GM12873 (cell line): Measurements from ENCODE around the gene SPRING1.
A peak's percentile ranks its signal among the peaks of the same experiment; 100 is the strongest.

ENCODE experiments used
- TF ChIP-seq, protein P1 (sequence below): IDR thresholded peaks from 2 replicates; pipeline ENCODE4 v1.5.1; 2012; ENCODE audit warnings: low read depth, mild to moderate bottlenecking, moderate library complexity, low read length, control low read depth; ENCODE audit not compliant: insufficient read depth; ENCODE audit errors: missing control alignments

SPRING1 gene, protein sequence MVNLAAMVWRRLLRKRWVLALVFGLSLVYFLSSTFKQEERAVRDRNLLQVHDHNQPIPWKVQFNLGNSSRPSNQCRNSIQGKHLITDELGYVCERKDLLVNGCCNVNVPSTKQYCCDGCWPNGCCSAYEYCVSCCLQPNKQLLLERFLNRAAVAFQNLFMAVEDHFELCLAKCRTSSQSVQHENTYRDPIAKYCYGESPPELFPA

DNA sequence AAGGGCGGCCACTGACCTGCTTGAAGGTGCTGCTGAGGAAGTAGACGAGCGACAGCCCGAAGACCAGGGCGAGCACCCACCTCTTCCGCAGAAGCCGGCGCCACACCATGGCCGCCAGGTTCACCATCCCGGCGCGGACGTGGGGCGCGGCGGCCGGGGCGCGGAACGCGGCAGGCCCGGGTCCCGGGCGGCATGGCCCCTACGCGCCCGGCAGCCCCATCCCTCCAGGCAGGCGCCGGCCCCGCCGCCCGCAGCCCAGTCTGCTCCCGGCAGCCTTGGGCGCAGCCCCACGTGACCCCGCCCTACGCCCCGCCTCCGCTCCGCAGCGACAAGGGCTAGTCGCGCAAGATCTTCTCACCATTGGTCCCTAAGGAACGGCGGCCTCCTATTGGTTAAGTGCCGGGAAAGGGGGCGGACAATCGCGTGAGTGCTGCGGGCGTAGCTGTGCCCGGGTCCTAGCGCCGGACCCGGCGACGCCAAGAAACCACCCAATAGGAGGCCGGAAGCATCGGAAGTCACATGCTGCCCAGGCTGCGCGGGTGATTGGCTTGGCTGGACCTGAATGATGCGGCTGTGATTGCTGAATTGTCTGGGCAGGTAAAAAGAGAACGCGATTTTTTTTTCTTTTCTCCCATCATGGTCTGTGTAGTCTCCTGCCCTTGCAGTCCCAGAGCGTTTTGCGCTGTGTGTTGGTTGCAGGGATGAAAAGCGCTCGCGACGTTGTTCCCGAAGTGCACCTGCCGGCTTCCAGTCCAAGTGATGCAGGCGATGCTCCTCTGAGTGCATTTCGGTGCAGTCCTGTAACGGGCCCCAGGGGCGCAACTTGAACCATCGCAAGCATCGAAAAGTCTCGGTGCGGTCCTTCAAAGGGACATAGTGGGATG, at the start of gene SPRING1, which contains the start of gene RNFT2:
SPRING1 (minus strand) TSS at position 296 of the 884 bp plus-strand sequence; CDS start at position 127, 169 bp downstream.
RNFT2 (plus strand) TSS at position 542 of the 884 bp plus-strand sequence. CDS start 2,183 bp downstream, outside the sequence.
- TF ChIP-seq, protein P1, sequence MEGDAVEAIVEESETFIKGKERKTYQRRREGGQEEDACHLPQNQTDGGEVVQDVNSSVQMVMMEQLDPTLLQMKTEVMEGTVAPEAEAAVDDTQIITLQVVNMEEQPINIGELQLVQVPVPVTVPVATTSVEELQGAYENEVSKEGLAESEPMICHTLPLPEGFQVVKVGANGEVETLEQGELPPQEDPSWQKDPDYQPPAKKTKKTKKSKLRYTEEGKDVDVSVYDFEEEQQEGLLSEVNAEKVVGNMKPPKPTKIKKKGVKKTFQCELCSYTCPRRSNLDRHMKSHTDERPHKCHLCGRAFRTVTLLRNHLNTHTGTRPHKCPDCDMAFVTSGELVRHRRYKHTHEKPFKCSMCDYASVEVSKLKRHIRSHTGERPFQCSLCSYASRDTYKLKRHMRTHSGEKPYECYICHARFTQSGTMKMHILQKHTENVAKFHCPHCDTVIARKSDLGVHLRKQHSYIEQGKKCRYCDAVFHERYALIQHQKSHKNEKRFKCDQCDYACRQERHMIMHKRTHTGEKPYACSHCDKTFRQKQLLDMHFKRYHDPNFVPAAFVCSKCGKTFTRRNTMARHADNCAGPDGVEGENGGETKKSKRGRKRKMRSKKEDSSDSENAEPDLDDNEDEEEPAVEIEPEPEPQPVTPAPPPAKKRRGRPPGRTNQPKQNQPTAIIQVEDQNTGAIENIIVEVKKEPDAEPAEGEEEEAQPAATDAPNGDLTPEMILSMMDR: peak; percentile 43

DNA sequence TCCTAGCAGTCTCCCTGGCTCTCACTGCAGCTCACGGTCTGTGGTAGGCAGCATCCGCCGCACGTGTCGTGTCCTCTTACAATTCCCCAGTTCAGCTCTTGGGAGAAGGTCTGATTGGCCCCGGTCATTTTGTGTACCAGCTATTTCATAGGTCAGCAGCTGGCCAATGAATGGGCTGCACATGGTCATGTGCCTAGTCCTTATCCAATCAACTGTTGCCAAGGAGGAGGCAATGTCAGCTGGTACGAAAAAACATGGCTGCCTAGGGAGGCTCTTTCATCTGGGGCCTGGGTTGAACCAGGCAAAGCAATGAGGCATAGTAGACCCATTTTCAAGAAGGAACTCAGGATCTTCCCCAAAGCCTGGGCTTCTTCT, 46.4 kb upstream of the SPRING1 start:
- TF ChIP-seq, protein P1: no peak

DNA sequence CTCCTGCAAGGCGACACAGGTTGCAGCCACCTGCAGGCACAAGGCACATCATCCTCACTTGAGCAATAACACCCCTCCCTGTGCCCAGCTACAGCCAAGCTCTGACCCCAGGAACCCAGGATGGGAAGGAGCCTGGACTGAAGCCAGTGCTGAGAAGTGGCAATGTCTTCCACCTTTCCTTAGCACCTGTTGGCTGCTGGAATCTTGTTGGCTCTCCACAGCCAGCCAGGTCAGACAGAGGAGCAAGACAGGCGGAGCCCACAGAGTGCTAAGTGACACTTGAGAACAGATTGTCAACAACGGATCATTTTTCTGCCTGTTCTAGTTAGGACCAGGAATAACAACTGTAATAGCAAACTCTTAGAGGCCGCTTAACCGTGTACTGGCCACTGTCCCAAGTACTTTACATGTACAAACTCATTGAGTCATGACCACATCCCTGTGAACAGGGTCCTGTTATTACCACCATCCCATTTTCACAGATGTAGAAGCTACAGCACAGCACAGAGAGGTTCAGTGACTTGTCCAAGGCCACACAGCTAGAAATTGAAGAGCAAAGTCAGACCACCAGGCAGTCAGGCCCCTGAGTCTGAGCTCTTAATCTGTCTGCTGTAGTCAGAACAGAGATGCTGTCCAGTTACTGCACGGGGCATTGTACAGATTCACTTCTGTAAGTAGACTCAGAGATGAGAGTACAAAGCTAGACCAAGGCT, 45.8 kb upstream of the SPRING1 start:
- TF ChIP-seq, protein P1: no peak

DNA sequence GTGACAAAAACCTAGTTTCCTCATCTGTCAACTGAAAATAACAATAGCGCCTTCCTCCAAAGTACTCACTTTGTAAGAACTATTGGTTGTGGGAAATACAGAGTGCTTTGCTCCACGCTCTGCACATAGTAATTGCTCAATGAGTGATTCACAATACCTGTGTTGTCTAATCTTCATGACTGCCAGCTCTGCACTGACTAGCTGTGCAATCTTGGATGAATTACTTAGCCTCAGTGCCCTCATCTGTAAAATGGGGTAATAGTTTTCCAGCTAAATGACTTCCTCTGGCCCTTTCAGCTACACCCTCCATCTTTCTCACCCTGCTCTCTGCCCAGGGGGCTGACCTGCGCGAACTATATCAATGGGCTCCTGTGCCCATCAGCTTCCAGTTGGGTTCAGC, 43.1 kb upstream of the SPRING1 start:
- TF ChIP-seq, protein P1: no peak

DNA sequence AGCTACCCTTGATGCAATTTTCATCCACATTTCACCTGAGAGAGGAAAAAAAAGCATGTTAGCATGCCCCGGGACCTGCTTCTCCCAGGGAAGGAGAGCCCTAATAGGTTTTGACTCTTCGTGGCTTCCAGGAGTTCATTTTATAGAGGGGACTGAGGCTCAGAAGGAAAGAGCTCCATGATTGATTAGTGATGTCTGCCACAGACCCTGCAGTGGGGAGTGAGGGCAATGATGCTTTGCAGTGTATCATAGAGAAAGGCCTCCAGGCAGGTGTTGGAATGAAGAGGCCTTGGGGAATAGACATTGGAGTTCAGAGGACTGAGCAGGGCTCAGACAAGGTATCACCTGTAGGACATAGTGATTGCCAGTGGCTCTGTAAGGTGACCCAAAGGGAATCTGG, 41.7 kb upstream of the SPRING1 start:
- TF ChIP-seq, protein P1: no peak

DNA sequence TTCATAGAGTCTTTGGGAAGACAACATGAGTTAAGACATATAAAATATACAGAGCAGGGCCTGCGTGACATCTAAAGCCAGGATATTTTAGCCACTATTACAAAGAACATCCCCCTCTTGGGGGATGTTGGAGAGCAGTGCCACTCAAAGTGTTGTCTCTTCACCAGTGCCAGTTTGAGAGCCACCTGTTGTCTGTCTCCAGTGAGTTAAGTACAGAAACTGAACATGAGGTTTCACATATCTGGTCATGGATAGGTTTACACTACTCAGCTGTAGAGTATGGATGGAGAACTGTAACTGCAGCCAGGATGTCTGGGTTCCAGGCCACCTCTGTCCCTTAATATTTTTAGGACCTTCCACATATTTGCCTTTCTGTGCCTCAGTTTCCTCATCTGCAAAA, 39.4 kb upstream of the SPRING1 start:
- TF ChIP-seq, protein P1: no peak

DNA sequence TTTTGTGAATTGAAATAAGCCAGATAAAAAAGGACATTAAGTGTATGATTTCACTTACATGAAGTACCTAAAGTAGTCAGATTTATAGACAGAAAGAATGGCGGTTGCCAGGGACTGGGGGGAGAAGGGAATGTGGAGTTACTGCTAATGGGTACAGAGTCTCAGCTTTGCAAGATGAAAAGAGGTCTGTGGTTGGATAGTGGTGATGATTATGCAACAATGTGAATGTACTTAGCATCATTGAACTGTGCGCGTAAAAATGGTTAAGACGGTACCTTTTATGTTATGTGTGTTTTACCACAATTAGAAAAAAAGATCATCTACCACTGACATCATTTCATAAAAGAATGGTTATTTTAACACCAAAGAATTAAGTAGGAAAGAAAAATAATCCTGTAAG, 36.2 kb upstream of the SPRING1 start:
- TF ChIP-seq, protein P1: no peak
